NCI-H2171 (cell line): Measurements from ENCODE around the gene UQCC5.
"Not testable (repeated sequence)": the region's sequence is repeated elsewhere in the genome, so short reads cannot be mapped to it uniquely, and the experiment has no call there.

Experiments
- DNase-seq: peaks from one replicate; lab custom pipeline; 2025; lab: John Stamatoyannopoulos, UW

Gene UQCC5

GRCh38 chr3:52523386-52524257, 12.8 kb upstream of the UQCC5 start:
- no peak for DNase-seq

- DNase-seq, result no peak
Observed at GRCh38 chr3:52524258-52524751, 12.1 kb upstream of the UQCC5 start.

- DNase-seq, result no peak
Observed at GRCh38 chr3:52524752-52525679, 11.4 kb upstream of the UQCC5 start.

GRCh38 chr3:52525680-52526561, 10.5 kb upstream of the UQCC5 start:
- no peak for DNase-seq

- DNase-seq, result not testable (repeated sequence)
Observed at GRCh38 chr3:52526671-52527038, 9.8 kb upstream of the UQCC5 start.

DNA sequence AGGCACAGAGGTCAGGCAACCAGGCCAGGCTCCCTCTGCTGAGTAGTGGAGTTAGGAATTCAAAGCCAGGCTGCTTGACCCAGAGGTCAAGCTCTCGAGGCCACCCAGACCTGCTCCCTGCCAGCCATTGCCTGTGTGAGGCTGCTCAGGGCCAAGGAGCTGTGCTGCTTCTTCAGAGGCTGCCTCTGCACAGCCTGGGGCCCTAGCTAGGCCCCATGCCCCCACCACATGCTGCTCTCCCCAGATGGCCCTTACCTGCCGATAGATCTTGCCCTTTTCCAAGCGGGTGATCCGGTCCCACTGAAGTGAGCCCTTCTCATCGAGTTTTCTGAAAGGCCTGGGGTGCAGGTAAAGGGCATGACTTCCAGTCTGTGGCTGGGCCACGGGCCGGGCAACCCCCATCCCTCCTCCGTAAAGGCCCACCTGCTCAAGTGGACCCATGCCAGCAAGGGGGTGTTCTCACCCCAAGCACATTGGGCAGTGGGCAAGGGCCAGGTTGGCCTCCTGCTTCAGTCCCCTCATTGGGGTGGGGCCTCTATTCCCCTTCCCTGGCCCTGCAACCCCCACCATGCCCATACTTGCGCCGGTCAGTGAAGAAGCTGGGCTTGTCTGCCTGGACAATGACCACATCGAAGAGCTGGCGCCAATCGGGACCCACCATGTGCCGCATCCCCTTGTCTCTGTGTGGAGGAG, 9.2 kb upstream of the UQCC5 start:
- DNase-seq, result no peak

GRCh38 chr3:52527732-52528585, 8.4 kb upstream of the UQCC5 start:
- no peak for DNase-seq

GRCh38 chr3:52528586-52529375, 7.6 kb upstream of the UQCC5 start:
- DNase-seq, result no peak

GRCh38 chr3:52529376-52530333, 6.8 kb upstream of the UQCC5 start:
- no peak for DNase-seq

DNA sequence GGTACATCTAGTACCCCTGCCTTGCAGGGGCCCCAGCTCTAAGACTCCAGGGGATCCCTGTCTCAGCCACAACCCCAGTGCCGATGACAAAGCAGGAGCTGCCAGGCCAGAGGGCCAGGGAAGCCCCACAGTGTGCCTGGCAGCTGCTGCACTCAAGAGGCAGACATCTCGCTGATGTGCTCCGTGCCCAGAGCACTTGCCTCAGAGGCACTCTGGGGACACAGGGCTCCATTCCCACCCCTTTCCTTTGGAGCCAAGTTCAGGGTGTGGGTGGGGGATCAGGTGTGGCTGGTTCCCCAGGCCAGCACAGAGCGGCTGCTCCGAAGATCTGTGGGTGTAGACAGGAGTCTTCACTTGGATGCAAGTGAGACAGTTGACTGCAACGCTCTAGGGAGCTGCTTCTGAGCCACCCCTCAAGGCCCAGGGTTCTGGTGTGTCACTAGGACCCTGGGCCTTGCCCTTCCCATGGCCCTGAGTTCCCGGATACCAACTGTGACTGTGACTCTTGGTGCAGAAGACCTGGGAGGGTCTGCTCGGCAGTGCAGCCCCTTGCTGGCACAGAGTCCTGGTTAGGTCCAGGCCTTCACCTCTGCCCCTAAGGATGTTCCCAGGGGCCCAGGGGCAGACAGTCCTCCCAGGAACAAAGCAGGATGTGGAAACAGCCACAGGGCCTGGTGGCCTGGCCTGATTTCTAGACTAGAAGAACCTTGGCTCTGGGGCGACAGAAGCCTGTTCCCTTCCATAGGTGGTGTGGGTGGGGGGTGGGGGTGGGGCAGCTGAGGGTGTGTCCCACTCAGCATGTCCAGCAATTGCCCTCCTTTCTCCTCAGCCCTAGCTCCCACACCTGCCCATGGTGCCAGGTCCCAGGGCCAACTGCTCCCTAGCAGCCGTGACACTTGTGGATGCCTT, 5.2 kb upstream of the UQCC5 start:
- DNase-seq, result no peak

- DNase-seq, result no peak
Observed at GRCh38 chr3:52531860-52532516, 4.4 kb upstream of the UQCC5 start.

GRCh38 chr3:52532517-52532837, 3.9 kb upstream of the UQCC5 start:
- no peak for DNase-seq

DNA sequence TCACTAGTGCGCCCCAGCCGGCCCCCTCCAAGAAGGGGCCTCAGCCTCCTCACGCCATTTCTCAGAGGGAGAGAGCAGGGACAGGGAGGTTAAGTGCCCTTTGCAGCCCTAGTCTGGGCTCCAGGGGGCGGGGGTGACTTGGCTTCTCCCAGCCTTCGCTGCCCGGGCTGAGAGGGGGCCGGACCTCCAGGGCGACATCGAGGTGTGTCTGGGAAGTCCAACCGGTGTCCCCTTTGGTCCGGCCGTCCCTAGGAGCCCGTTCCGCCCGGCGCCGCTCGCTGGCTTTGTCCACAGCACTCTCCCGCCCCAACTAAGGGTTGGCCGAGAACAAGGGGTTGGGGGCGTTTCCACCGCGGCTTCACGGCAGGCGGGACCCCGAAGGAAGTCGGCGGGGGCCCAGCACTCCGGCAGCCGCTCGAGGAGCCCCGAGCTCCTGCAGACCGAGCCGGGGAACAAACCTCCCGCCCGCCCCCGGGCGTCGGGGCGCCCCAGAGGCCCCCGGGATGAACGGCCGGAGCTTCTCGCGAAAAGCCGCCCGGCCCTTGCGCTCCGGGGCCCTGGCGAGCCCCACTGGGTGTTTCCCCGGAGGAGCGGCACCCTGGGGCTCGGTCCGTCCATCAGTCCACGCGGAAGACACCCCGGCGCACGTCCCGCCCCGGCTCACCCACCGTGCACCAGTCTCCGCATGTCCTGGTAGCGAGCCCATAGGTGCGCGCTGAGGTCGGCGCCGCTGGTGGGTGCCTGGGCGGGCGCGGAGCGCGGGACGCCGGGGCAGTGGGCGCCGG, 3.4 kb upstream of the UQCC5 start:
- DNase-seq, result no peak

DNA sequence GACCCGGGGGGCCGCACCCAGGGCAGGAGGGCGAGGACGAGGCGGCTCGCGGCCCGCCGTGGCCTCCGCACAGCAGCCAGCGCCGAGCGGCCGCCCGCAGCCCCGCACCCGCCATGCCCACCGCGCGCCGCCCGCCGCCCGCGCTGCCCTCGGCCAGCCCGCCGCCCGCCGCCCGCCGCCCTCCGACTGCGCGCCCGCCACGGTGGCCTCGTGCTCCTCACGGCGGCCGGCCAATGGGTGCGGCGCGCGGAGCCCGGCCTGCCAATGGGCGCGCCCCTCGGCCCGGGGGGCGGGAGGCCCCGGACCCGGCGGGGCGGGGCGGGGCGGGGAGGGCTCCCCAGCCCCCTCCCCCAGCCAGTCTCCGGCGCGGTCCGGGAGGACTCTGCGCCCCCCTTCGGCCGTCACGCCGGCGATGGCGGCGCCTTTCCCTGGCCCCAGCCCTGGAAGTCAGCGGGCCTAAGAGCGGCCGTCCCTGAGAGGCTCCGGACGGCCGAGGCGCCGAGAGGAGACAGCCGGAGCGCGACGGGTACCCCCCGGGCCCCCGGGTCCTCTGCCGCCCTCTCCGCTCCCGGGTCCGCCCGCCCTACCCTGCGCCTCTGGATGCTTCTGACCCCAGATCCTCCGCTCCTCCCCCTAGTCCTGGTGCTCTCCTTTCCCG, 2.7 kb upstream of the UQCC5 start, which contains the start of gene NT5DC2:
NT5DC2 (minus strand) TSS at position 235 of the 658 bp plus-strand sequence; CDS start at position 115, 120 bp downstream.
- peak; percentile 30 for DNase-seq
